ENCODE results near the gene ZFHX3.

The ZFHX3 gene

DNA sequence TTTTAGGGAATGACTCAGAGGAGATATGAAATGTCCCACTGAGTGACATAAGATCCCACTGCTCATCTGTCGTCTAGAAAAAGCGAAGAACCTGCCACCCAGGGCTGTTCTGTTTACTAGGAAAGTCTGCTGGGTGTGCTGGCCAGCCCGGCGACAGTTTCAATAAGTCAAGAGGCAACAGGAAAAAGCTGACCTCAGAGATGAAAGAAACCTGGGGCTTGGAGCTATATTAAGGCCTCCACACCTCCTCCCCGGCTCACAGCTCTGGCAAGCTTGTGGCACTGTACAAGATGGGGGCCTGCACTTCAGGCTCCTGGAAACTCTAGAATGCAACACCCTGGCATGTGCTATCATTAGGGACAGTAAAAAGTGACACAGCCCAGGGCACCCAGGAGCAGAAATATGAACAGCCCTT lies 10.6 kb downstream of the ZFHX3 start:
- DNase-seq: no peak

GRCh38 chr16:73036074-73036826 lies 11.7 kb downstream of the ZFHX3 start:
- DNase-seq: peak; percentile 49 to 72

- no peak for DNase-seq
Observed at GRCh38 chr16:73034374-73034773, 13.6 kb downstream of the ZFHX3 start.

DNA sequence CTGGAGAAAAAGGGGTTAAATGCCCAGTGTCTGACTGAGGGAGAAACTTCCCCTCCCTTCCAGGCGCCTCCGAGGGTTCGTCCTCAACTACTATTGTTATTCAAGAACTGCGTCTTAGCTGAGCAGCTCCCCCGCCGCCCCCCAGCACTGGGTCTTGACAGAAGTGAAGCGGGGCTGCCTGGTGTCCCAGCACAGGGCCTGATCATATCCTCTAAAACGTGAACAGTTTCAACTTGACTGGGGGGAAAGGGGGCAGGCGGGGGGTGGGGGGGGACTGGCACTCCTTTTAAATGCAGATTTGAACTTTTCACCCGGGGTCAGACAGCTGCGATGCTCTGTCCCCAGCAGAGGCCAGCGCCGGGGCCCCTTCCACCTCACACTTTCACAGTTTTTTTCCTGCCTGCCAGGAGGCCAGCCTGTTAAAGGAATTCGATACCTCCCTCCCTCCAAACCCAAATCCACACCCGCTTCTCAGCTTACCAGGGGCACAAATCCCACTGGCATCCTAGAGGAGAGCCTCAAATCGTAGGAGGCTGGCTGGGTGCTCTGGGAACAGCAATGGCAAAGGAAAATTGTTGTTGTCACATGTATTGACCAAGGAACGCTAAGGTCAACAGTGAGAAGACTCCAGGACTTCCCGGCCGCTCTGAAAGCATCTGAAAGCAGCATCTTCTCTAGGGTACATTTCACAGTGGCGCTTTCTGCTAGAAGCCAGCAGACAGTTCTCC lies 14.5 kb downstream of the ZFHX3 start:
- DNase-seq: no peak

- DNase-seq: no peak
Observed at GRCh38 chr16:73032541-73033270, 15.2 kb downstream of the ZFHX3 start.

DNA sequence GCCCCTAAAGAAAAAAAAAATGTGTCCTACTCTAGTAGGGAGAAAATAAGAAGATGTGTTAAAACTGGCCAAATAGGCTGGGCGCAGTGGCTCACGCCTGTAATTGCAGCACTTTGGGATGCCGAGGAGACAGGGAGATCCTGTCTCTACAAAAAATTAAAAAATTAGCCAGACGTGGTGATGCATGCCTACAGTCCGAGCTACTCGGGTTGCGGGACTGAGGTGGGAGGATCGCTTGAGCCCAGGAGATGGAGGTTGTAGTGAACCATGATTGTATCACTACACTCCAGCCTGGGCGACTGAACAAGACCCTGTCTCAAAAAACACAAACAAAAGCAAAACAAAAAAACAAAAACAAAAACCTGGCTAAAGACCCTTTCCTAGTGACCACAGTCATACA lies 15.9 kb downstream of the ZFHX3 start:
- no peak for DNase-seq

DNA sequence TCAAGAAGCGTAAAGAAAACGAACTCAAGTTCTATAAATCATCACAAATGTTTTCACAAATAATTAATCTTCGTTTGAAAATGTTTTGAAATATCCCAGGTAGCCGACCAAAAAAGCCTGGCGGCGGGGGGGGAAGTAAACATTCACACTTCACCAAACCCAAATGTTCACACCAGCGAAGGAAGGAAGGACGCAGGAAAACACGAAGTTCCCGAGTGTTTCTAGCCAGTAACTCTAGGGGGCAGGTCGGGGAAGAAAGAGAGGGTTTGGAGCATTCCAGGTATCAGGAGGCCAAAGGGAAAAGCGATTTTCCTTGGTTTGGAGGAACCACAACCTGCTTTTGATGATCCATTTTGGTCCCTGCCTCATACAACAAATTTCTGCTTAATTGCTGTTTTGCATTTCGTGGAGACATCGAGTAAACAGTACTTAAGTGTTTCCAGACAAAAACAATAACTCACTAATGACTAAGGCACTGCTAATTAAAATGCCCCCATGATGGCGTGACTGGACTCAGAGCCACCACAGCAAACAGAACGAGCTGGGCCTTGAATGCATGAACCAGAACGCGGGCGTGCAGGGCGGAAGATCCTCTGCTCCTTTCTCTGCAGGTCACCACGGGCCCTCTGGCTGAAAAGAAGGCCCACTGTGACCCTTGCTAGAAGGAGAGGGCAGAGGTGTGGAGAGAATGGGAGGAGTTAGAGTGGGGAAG lies 16.6 kb downstream of the ZFHX3 start:
- DNase-seq: no peak

DNA sequence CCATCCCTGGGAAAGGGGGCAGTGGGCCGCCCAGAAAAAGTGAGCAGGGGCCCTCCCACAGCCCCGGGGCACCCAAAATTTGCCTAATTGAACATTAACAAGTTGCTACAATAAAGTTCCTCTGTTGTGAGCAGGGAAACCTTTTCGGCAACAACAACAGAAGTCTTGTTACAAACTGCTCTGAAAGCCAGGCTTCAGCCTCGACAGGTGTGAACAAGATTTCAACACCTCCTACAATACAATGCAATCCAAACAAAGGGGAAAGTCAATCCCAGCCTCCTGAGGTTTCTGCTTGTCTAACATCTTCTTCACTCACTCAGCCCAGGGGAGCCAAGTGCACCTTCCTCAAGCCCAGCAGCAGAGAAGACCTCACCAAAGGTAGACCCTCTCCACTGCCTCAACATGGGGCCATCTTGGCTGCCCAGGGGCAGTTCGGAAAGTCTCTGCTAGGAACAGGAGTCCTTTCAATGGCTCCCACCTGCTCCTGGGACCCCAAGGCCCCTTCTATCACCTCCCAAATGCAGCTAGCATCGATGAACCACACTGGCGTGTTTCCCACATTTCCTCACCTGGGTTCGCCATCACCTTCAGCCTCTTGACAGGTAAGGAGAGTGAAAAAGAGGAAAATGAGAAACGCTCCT lies 19.1 kb downstream of the ZFHX3 start:
- DNase-seq: no peak

GRCh38 chr16:73028263-73028662 lies 19.7 kb downstream of the ZFHX3 start:
- no peak for DNase-seq

GRCh38 chr16:73027685-73028111 lies 20.2 kb downstream of the ZFHX3 start:
- no peak for DNase-seq

GRCh38 chr16:73026754-73027684 lies 20.9 kb downstream of the ZFHX3 start:
- DNase-seq: no peak

DNA sequence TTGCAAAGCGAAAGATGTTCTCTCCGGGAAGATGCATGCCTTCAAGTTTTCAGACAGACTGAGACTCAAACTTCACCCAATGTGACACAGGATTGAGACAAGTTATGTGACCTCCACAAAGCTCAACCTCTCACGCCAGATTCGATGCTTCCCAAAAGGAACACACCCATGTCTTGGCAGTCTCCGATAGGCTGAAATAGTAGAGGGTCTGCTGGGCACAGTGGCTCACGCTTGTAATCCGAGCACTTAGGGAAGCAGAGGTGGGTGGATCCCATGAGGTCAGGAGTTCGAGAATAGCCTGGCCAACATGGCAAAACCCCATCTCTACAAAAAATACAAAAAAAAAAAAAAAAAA lies 22.1 kb downstream of the ZFHX3 start:
- DNase-seq: no peak

GRCh38 chr16:73025151-73025855 lies 22.6 kb downstream of the ZFHX3 start:
- DNase-seq: no peak

DNA sequence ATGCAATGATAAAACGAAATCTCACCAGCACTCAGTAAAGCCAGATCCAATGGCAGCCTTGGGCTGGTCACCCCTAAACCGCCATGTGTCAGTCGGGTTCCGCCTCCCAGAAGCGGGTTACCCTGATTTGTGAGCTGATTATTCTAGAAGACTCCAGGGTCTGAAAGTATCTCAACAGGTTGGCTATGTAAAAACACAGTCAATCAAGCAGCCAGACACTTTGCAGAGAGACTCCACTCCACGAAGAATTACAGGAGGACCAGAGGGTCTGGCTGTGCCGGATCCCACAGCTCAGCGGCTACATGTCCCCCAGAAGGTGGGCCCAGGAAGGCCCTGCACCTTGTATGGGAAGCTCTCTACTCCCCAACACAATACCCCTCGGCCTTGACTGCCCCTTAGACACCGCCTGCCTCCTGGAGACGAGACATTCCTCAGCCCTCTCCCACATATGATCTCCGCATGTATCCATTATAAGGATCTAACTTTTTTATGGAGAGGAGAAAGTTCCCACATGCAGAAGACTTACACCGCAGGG lies 23.3 kb downstream of the ZFHX3 start:
- DNase-seq: no peak

- DNase-seq: no peak
Observed at GRCh38 chr16:73023752-73024570, 24.0 kb downstream of the ZFHX3 start.

DNA sequence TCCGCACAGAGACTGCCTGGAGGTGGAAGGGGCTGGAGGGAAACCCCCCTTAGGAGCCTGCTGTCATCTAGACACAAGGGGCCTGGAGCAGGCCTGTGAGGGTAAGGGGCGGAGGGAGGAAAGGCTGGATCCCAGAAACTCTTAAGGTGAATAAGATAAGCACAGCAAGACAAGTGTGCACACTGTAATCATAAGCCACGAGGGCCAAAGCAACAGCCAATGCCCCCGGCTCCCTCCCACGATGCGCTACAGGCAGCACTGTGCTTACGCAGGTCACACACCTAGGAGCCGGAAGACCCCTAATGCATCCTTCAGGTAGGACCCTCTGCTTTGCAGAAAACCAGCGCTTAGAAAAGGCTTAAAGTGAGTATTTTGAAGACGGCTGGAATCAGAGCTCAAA lies 24.6 kb downstream of the ZFHX3 start:
- DNase-seq: no peak

DNA sequence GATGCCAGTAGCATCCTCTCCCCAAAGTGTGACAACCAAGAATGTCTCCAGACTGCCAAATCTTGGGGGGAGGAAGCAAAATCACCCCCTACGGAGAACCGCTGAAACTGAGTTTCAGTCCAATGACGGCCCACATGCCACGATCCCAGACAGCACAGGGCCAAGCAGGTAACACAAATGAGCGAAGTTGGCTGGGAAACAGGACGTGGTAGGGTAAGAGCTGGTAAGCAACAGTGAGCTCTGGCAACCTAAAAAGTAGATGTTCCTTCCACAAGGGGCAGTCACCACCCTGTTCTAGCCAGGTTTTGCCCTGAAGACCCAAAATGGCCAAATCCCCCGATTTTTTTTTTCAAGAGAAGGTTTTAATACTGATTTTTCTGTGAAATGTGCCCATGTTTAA lies 25.4 kb downstream of the ZFHX3 start:
- DNase-seq: no peak

GRCh38 chr16:73021866-73022495 lies 25.9 kb downstream of the ZFHX3 start:
- DNase-seq: no peak

DNA sequence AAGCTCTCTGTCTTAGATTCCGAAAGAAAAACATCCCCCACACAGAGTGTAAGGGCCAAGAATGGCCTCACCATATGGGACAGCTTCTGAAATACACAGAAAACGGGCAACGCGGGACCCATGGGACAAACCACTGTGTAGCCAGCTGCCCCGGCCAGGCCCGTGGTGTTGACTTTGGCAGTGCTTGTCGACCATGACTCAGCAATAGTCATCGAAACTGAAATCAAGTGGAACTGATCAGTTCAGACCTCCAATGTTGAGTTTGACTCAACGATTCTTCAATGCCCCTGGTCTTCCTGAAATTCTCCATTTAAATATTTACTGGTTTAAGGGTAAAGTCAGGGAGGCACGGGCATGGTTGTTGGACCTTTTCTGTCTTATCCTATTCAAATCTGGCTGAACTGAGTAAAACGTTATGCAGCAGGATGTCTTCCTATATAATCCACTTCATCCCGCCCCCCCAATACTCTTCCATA lies 27.5 kb downstream of the ZFHX3 start:
- no peak for DNase-seq
